NT2/D1 (cell line): ENCODE measurements around the gene TUBGCP6.

ENCODE experiments used
- DNase-seq: peaks from one replicate; pipeline ENCODE4 v3.0.0-alpha.2; 2011; ENCODE audit warnings: low read depth, low spot score
- H3K27me3 ChIP-seq: 2 replicates; pipeline ENCODE4 v1.6.0; 2011; ENCODE audit warnings: mild to moderate bottlenecking; ENCODE audit not compliant: insufficient read length, insufficient read depth
- H3K36me3 ChIP-seq: 2 replicates; pipeline ENCODE4 v1.6.1; 2011; ENCODE audit warnings: mild to moderate bottlenecking, low read length, mixed read lengths; ENCODE audit not compliant: insufficient read depth, insufficient read length
- H3K4me1 ChIP-seq: 2 replicates; pipeline ENCODE4 v1.5.1; 2011; ENCODE audit not compliant: insufficient read depth, insufficient read length
- H3K4me3 ChIP-seq: 2 replicates; pipeline ENCODE4 v1.5.1; 2011; ENCODE audit warnings: low read depth; ENCODE audit not compliant: insufficient read length
- H3K9ac ChIP-seq: 2 replicates; pipeline ENCODE4 v1.6.0; 2011; ENCODE audit warnings: low read depth; ENCODE audit not compliant: insufficient read length
- H3K9me3 ChIP-seq: 2 replicates; pipeline ENCODE4 v1.5.1; 2011; ENCODE audit warnings: mild to moderate bottlenecking, low read length; ENCODE audit not compliant: insufficient read depth
- SUZ12 ChIP-seq: IDR thresholded peaks from 2 replicates; pipeline ENCODE4 v1.6.1; 2011; ENCODE audit not compliant: insufficient read length, insufficient read depth; ENCODE audit errors: extremely low read depth
- YY1 ChIP-seq: IDR thresholded peaks from 2 replicates; pipeline ENCODE4 v1.6.1; 2011; ENCODE audit not compliant: insufficient read length, insufficient read depth
- ZNF274 ChIP-seq: IDR thresholded peaks from 2 replicates; pipeline ENCODE4 v1.6.1; 2011; ENCODE audit warnings: mild to moderate bottlenecking, low read depth, low read length

The TUBGCP6 gene

DNA sequence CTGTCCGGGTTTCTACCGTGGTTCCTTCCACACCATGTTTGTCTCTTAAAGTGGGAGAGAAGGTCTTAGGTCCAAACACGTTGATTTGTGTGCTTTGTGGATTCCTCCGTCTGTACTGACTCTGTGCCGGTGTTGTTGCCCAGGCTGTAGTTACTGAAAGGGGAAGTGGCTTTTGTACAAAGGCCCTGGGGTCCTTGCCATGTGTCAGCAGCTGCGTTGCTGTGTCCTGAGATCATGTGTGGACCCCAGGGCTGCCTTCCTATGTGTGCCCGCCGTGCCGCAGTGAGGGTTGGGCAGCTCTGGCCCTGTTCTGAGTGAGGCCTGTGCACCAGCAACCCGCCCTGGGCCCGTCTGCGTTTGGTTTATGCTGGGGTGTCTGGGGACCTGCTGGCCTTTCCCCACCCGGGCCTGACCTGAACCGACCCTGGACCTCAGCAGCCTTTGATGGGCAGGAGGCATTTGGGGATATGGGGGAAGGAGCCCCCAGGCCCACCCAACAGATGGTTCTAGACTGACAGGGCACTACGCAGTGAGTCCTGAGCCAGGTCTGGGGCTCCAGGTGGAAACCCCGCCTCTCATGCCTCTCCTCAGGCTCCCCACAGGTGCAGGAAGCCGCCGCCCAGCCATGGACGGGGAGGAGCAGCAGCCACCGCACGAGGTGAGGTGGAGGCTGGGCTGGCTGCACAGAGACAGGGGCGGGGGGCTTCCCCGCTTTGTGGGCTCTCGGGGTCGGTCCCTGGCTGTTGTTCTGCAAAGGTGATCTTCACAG is 52.2 kb downstream of the TUBGCP6 start:
- DNase-seq = no peak
- H3K4me1 ChIP-seq = peaks cover 4% of the 10 kb centered on the region
- no peaks in the 10 kb centered on the region for H3K9me3 ChIP-seq
- no peak overlapping the region for H3K9ac ChIP-seq
- H3K4me3 ChIP-seq = no peak overlapping the region
- H3K27me3 ChIP-seq = no peaks in the 10 kb centered on the region
- H3K36me3 ChIP-seq = peaks cover 59% of the 10 kb centered on the region
- TF ChIP-seq SUZ12 (no peak), YY1 (no peak), ZNF274 (no peak)

DNA sequence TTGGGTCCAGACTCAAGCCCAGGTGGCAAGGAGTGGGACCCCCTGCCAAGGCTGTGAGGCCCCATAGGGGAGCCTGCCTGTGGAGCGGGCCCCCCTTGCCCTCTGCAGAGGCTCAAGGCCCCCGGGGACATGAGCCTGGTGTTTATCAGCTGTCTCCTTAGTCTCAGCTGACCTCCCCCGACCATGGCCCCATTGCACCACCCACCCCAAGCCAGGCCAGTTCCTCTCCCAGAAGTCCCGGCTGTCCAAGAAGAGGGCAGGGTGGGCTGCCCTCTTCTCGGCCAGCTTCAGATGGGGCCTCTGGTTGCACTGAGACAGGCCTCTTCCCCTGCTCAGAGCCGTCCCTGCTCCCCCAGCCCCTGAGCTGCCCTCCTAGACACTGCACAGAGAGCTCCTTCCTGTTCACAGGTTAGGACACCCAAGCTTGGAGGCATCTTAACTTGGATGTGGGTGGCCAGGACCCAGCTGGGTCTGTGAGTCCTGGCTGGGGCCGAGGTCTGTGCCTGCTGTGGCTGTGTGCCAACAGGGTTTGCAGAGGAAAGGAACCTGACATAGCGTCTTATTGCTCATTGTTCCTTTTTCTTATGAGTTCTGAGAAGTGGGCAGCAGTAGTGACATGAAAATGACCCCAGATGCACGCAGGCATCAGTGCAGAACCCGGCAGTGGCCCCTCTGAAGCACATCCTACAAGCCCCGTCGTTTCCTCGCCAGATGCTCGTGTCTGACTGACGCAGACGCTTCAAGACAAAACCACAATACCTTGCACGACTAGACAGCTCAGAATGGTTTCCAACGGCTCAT is 53.7 kb downstream of the TUBGCP6 start:
- peaks cover 52% of the 10 kb centered on the region for H3K36me3 ChIP-seq
- H3K4me3 ChIP-seq = no peak overlapping the region

DNA sequence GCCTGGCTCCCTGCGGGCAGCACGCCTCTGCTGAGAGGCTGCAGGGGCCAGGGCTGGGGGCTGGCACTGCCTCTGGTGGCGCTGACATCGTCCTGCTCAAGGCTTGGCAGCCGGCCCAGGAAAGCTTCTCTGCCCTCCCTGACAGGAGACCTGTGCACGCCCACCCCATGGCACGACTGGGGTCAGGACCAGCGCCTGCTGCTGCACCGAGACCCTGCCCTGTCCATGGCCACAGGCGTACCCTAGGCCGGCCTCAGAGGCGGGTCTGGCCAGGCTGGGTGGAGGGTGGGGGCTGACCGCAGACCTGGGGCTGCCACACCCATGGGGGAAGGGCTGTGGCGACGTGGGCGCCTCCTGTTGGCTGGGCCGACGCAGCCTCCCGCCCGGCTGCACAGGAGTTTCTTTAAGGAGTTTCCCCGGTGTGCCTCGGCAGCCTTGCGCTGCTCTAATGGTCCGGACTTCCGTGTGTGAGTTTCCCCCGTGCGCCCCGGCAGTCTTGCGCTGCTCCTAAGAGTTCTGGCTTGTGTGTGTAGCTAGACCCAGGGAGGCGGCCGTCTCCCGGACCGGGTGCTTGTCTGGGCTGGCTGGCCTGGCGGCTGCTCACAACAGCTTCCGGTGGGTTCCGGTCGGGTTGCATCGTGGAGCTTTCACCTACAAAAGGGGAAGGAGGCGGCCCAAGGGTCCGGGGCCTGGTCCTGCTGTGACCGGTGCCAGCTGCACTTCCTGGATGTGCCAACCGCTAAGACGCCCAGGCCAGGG is 54.5 kb downstream of the TUBGCP6 start:
- Histone ChIP-seq H3K4me3 (no peak overlapping the region), H3K27me3 (no peaks in the 10 kb centered on the region), H3K36me3 (peaks cover 49% of the 10 kb centered on the region), H3K4me1 (peaks cover 9% of the 10 kb centered on the region), H3K9me3 (no peaks in the 10 kb centered on the region), H3K9ac (no peak overlapping the region)
- DNase-seq = no peak
- TF ChIP-seq YY1 (no peak), SUZ12 (no peak), ZNF274 (no peak)

More for the DNA sequence above, 53.7 kb downstream of the TUBGCP6 start:
- TF ChIP-seq YY1 = no peak
- TF ChIP-seq SUZ12 = no peak
- TF ChIP-seq ZNF274 = no peak
- peaks cover 9% of the 10 kb centered on the region for H3K4me1 ChIP-seq
- H3K9me3 ChIP-seq = no peaks in the 10 kb centered on the region
- no peak for DNase-seq
- H3K27me3 ChIP-seq = no peaks in the 10 kb centered on the region
- no peak overlapping the region for H3K9ac ChIP-seq

DNA sequence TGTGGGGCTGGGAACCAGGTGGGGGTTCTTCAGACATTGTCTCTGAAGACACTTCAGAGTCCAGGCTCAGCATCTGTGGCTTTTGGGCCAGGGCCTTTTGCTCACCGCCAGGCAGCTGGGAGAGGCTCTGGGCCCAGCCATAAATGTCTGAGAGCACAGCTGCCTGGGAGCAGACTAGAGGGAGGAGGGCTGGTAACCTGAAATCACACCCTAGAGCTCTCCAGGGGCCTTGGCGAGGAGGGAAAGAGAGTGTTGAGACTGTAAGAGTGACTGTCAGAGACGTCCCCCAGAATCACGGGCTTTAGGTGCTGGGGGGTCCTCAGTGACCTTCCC is 55.0 kb downstream of the TUBGCP6 start:
- no peak for DNase-seq
- Histone ChIP-seq H3K36me3 (peaks cover 45% of the 10 kb centered on the region), H3K9me3 (no peaks in the 10 kb centered on the region), H3K4me1 (peaks cover 9% of the 10 kb centered on the region), H3K4me3 (no peak overlapping the region), H3K27me3 (no peaks in the 10 kb centered on the region), H3K9ac (no peak overlapping the region)
- TF ChIP-seq SUZ12 = no peak
- TF ChIP-seq YY1 = no peak
- no peak for TF ChIP-seq ZNF274

DNA sequence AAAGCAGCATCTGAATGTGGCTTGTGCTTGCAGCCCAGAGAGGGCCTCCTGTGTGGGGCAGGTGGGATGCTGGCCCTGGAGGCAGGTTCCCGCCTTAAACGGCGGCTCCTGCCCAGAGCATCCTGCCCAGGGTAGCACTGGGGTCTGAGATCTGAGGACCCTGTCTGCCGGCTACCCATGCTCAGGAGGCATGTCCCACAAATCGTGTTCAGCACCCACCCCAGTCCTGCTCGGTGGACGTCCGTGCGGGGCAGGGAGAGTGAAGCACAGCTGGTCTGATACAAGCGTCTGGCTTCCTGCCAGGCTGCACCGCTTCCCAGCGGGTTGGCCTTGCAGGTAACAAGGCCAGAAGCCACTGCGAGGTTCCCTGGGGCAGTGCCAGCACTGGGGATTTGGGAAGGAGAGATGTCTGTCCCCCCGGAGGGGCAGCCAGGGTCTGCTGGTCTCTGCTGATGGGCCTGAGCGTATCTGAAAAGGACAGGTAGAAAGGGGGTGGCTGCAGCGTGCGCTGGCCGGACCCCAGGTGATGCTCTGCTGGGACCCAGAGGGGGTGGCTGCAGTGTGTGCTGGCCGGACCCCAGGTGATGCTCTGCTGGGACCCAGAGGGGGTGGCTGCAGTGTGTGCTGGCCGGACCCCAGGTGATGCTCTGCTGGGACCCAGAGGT is 55.5 kb downstream of the TUBGCP6 start:
- no peak overlapping the region for H3K4me3 ChIP-seq
- H3K4me1 ChIP-seq = peaks cover 9% of the 10 kb centered on the region
- peaks cover 40% of the 10 kb centered on the region for H3K36me3 ChIP-seq
- no peak overlapping the region for H3K9ac ChIP-seq
- no peaks in the 10 kb centered on the region for H3K27me3 ChIP-seq
- TF ChIP-seq SUZ12 (no peak), ZNF274 (no peak), YY1 (no peak)
- no peaks in the 10 kb centered on the region for H3K9me3 ChIP-seq
- no peak for DNase-seq

DNA sequence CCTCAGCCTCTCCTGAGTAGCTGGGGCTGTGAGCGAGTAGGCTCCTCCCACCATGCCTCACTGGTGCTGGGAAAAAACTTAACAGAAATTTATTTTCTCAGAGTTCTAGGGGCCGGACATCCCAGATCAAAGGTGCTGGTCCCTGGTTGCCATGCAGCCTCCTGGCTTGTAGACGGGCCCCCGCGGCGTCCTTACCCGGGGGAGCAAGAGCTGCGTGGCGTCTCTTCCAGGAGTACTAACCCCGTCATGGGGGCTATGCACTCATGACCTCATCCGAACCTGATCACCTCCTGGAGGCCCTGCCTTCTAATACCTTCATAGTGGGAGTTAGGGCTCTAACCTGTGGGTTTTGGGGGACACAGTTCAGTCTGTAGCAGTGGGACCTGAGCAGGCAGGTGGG is 56.5 kb downstream of the TUBGCP6 start:
- Histone ChIP-seq H3K27me3 (no peaks in the 10 kb centered on the region), H3K9ac (no peak overlapping the region), H3K4me1 (peaks cover 12% of the 10 kb centered on the region), H3K36me3 (peaks cover 30% of the 10 kb centered on the region), H3K4me3 (no peak overlapping the region), H3K9me3 (no peaks in the 10 kb centered on the region)
- DNase-seq = no peak
- no peak for TF ChIP-seq SUZ12
- TF ChIP-seq YY1 = no peak
- TF ChIP-seq ZNF274 = no peak
